AG04450 (cell line): ENCODE measurements around the gene NPEPL1. TPM values are rescaled to one million over a fixed set of nuclear protein-coding genes. Genes with fewer than 3 reads are reported as not detected.

ENCODE experiments used
- CTCF ChIA-PET: fragments of 300-600, 350-600 bp; formaldehyde crosslinking; extraction: SDS; loops from one replicate; lab custom pipeline; 2022; ENCODE audit warnings: antibody characterized with exemption, inconsistent platforms; lab: Charles Lee
- POLR2A ChIA-PET: fragments of 350-600 bp; formaldehyde crosslinking; extraction: SDS; loops from one replicate; lab custom pipeline; 2021; ENCODE audit warnings: antibody characterized with exemption, inconsistent platforms; lab: Yijun Ruan, JAX
- DNase-seq: peaks from one replicate; pipeline ENCODE4 v3.0.0-alpha.2; 2011; ENCODE audit warnings: low read depth, low spot score
- H3K27ac ChIP-seq: one replicate; pipeline ENCODE4 v1.5.1; 2012; ENCODE audit warnings: low read depth, low read length, control low read depth
- H3K27me3 ChIP-seq: one replicate; pipeline ENCODE4 v1.6.0; 2012; ENCODE audit warnings: low read length; ENCODE audit not compliant: control insufficient read depth, insufficient read depth
- H3K4me3 ChIP-seq: 2 replicates; pipeline ENCODE4 v1.5.1; 2011; ENCODE audit warnings: mild to moderate bottlenecking, low read depth, low read length, control low read depth
- H3K9me3 ChIP-seq: 2 replicates; pipeline ENCODE4 v1.5.1; 2012; ENCODE audit warnings: low read length; ENCODE audit not compliant: control insufficient read depth, insufficient read depth
- CTCF ChIP-seq: IDR thresholded peaks from 2 replicates; pipeline ENCODE4 v1.5.1; 2011; ENCODE audit warnings: low read depth, low read length, control low read depth, inconsistent platforms
- polyA plus RNA-seq: library from polyadenylated mRNA; depleted of rRNA; stranded (reverse); fragments of >200 nt; gene quantifications from 2 replicates; pipeline ENCODE4 v1.2.3, GENCODE V29; 2011; rRNA removed

NPEPL1 gene
- polyA plus RNA-seq, 1 experiment: 3.6 TPM

GRCh38 chr20:58760856-58761255 lies 68.3 kb downstream of the NPEPL1 start:
- ChIA-PET POLR2A (interaction anchor here (0.5 kb wide), 1 partner anchor 83 kb away, joined by 10 read pairs; no protein-coding TSS in a partner anchor), CTCF (interaction anchor here (0.5 kb wide), 1 partner anchor 474 kb away, joined by 3 read pairs; no protein-coding TSS in a partner anchor)
- H3K4me3 ChIP-seq: no peak overlapping the region
- no peak overlapping the region for H3K27ac ChIP-seq
- TF ChIP-seq CTCF: no peak
- no peak for DNase-seq
- H3K9me3 ChIP-seq: no peaks in the 10 kb centered on the region; the same call in 1 of the 2 replicates
- peaks cover 10% of the 10 kb centered on the region for H3K27me3 ChIP-seq

- ChIA-PET CTCF (interaction anchor here (0.5 kb wide), 1 partner anchor 111 kb away, joined by 3 read pairs; the partner anchor contains the start of gene STX16), POLR2A (no interaction called here)
- TF ChIP-seq CTCF: no peak
- DNase-seq: no peak
- Histone ChIP-seq H3K4me3 (no peak overlapping the region), H3K27ac (no peak overlapping the region), H3K27me3 (peaks cover 18% of the 10 kb centered on the region), H3K9me3 (no peaks in the 10 kb centered on the region; the same call in 1 of the 2 replicates)
These were observed 69.5 kb downstream of the NPEPL1 start for GRCh38 chr20:58762120-58762519.

GRCh38 chr20:58763076-58763475 lies 70.5 kb downstream of the NPEPL1 start:
- H3K9me3 ChIP-seq: no peaks in the 10 kb centered on the region; the same call in 1 of the 2 replicates
- no peak overlapping the region for H3K27ac ChIP-seq
- no peak overlapping the region for H3K4me3 ChIP-seq
- ChIA-PET POLR2A (no interaction called here), CTCF (no interaction called here)
- DNase-seq: no peak
- peaks cover 18% of the 10 kb centered on the region for H3K27me3 ChIP-seq
- TF ChIP-seq CTCF: no peak

Other genes starting within 250 kb of the NPEPL1 start
- 8.6 and 14.5 TPM in 2 replicates for gene APCDD1L, start 177.4 kb upstream of the NPEPL1 start, polyA plus RNA-seq
- gene STX16, start 41.5 kb upstream of the NPEPL1 start, polyA plus RNA-seq: 43.8 and 51.9 TPM in 2 replicates
- gene GNAS-AS1, start 158.1 kb downstream of the NPEPL1 start, polyA plus RNA-seq: 0.52 and 0.65 TPM in 2 replicates
- 765 and 1,181 TPM in 2 replicates for gene GNAS, start 159.9 kb downstream of the NPEPL1 start, polyA plus RNA-seq